Endothelial cell of umbilical vein (primary cell): ENCODE measurements around the gene CHST8. TPM values are rescaled to one million over a fixed set of nuclear protein-coding genes. Genes with fewer than 3 reads are reported as not detected.

Source experiments
- BruUV-seq: library from RNA; stranded (reverse); fragments of 400-500 nt; replicated peaks from 2 replicates; lab custom pipeline; 2021; lab: Mats Ljungman, UMichigan
- CTCF ChIA-PET: fragments of 300-600, 350-600 bp; sonication (Branson Sonifier 250); formaldehyde crosslinking; loops from one replicate; lab custom pipeline; 2021; ENCODE audit warnings: antibody characterized with exemption, inconsistent platforms; lab: Charles Lee
- POLR2A ChIA-PET: fragments of 300-600, 350-600 bp; sonication (Branson Sonifier 250); formaldehyde crosslinking; loops from one replicate; lab custom pipeline; 2021; ENCODE audit warnings: antibody characterized with exemption, inconsistent platforms; lab: Charles Lee
- DNase-seq: peaks from one replicate; pipeline ENCODE4 v3.0.0-alpha.2; 2011; ENCODE audit warnings: low read depth, low spot score
- FAIRE-seq: peaks from 2 replicates; lab custom pipeline; 2011; peaks lifted over from hg19 to GRCh38; lab: Jason Lieb, UNC
- H2AFZ ChIP-seq: 2 replicates; pipeline ENCODE4 v1.6.0; 2012; ENCODE audit warnings: low read depth, low read length, control low read depth, inconsistent platforms
- H3K27ac ChIP-seq: 2 replicates; pipeline ENCODE4 v1.5.1; 2011; ENCODE audit warnings: low read depth, mild to moderate bottlenecking, control low read depth, low read length, moderate library complexity; ENCODE audit not compliant: insufficient read depth
- H3K27me3 ChIP-seq, 2 experiments: 2 replicates each; pipeline versions ENCODE4 v1.6.0 to v1.6.1; 2011; ENCODE audit warnings: low read length in 2 of 2, mixed read lengths in 1 of 2; ENCODE audit not compliant: control insufficient read depth in 2 of 2, insufficient read depth in 2 of 2
- H3K36me3 ChIP-seq, 2 experiments: 2 replicates in 1 of 2; 3 replicates in 1 of 2; pipeline ENCODE4 v1.5.1; 2011; ENCODE audit warnings: low read length in 2 of 2, mild to moderate bottlenecking in 1 of 2, moderate library complexity in 1 of 2; ENCODE audit not compliant: control insufficient read depth in 2 of 2, insufficient read depth in 2 of 2; ENCODE audit errors: extremely low read depth in 1 of 2
- H3K4me1 ChIP-seq: 3 replicates; pipeline ENCODE4 v1.5.1; 2011; ENCODE audit warnings: mild to moderate bottlenecking, low read length; ENCODE audit not compliant: control insufficient read depth, insufficient read depth; ENCODE audit errors: extremely low read depth
- H3K4me2 ChIP-seq: 2 replicates; pipeline ENCODE4 v1.6.1; 2011; ENCODE audit warnings: low read length, control low read depth, mixed read lengths; ENCODE audit not compliant: insufficient read depth
- H3K4me3 ChIP-seq, 3 experiments: fragments of 200-600 bp in 1 of 3; sonication (generic), shearing (Covaris generic) in 1 of 3; replicated peaks in 1 of 3; 2 replicates each; pipeline ENCODE4 v1.5.1; 2011 to 2016; ENCODE audit warnings: control low read depth in 3 of 3, low read length in 3 of 3, mild to moderate bottlenecking in 2 of 3, inconsistent platforms in 1 of 3, low read depth in 1 of 3, moderate library complexity in 1 of 3; ENCODE audit not compliant: insufficient read depth in 1 of 3
- H3K79me2 ChIP-seq: 2 replicates; pipeline ENCODE4 v1.6.0; 2012; ENCODE audit warnings: low read length, inconsistent platforms; ENCODE audit not compliant: control insufficient read depth, insufficient read depth
- H3K9ac ChIP-seq: replicated peaks from 2 replicates; pipeline ENCODE3; 2011; ENCODE audit warnings: low read length, control low read depth; ENCODE audit not compliant: insufficient read depth; ENCODE audit errors: extremely low read depth
- H3K9me1 ChIP-seq: replicated peaks from 3 replicates; pipeline ENCODE4 v1.6.0; 2011; ENCODE audit warnings: mild to moderate bottlenecking, low read length; ENCODE audit not compliant: control insufficient read depth, insufficient read depth; ENCODE audit errors: extremely low read depth
- H3K9me3 ChIP-seq: replicated peaks from 2 replicates; pipeline ENCODE4 v1.5.1; 2012; ENCODE audit warnings: low read length, inconsistent platforms; ENCODE audit not compliant: control insufficient read depth, insufficient read depth
- H4K20me1 ChIP-seq: replicated peaks from 2 replicates; pipeline ENCODE3; 2011; ENCODE audit warnings: mild to moderate bottlenecking, low read length; ENCODE audit not compliant: control insufficient read depth, insufficient read depth; ENCODE audit errors: extremely low read depth
- CTCF ChIP-seq, 2 donors: IDR thresholded peaks; 1 replicate in 1 of 2; 2 replicates in 1 of 2; pipeline ENCODE4 v1.5.1; 2011; ENCODE audit warnings: low read length in 2 of 2, mild to moderate bottlenecking in 2 of 2, moderate library complexity in 2 of 2, control low read depth in 1 of 2, inconsistent platforms in 1 of 2, low read depth in 1 of 2; ENCODE audit not compliant: insufficient read depth in 1 of 2; ENCODE audit errors: extremely low read depth in 1 of 2
- EZH2 ChIP-seq: IDR thresholded peaks from 2 replicates; pipeline ENCODE4 v1.6.1; 2012; ENCODE audit warnings: borderline replicate concordance, low read depth, mild to moderate bottlenecking, moderate library complexity, low read length, inconsistent platforms; ENCODE audit not compliant: severe bottlenecking
- FOS ChIP-seq: IDR thresholded peaks from 2 replicates; pipeline ENCODE4 v1.6.1; 2011; ENCODE audit warnings: mild to moderate bottlenecking, low read length, moderate library complexity, borderline replicate concordance; ENCODE audit not compliant: insufficient read depth
- GATA2 ChIP-seq: IDR thresholded peaks from 2 replicates; pipeline ENCODE4 v1.7.0; 2011; ENCODE audit warnings: low read depth, mild to moderate bottlenecking, moderate library complexity, mixed read lengths, low read length; ENCODE audit not compliant: insufficient read length, insufficient read depth
- JUN ChIP-seq: IDR thresholded peaks from 2 replicates; pipeline ENCODE4 v1.6.1; 2011; ENCODE audit warnings: borderline replicate concordance, low read depth; ENCODE audit not compliant: insufficient read length, insufficient read depth
- MAX ChIP-seq: IDR thresholded peaks from 2 replicates; pipeline ENCODE4 v1.6.1; 2011; ENCODE audit not compliant: insufficient read depth, insufficient read length
- MYC ChIP-seq: IDR thresholded peaks from one replicate; pipeline ENCODE4 v1.6.1; 2011; ENCODE audit warnings: mild to moderate bottlenecking, low read depth, low read length
- POLR2A ChIP-seq: IDR thresholded peaks from 2 replicates; pipeline ENCODE4 v1.6.1; 2012; ENCODE audit warnings: low read depth, mild to moderate bottlenecking, control low read depth, low read length
- POLR2AphosphoS5 ChIP-seq: IDR thresholded peaks from 2 replicates; pipeline ENCODE4 v1.6.1; 2012; ENCODE audit warnings: low read depth, mild to moderate bottlenecking, control low read depth, low read length, moderate library complexity; ENCODE audit not compliant: insufficient read depth
- dilution Hi-C: fragments of 300-500 bp; cut with MboI; formaldehyde crosslinking; loops from one replicate; pipeline ENCODE4 v1.15.0; 2019; ENCODE audit warnings: low sequenced_read_pairs; ENCODE audit not compliant: extremely low pct_ligation_motif_present
- intact Hi-C: fragments of 100-400 bp; cut with micrococcal nuclease; formaldehyde crosslinking; loops from one replicate; pipeline ENCODE4 v1.10.0; 2022
- polyA plus RNA-seq, 4 experiments: library from polyadenylated mRNA; depleted of rRNA in 3 of 4; stranded (reverse) in 3 of 4; unstranded in 1 of 4; fragments of >200 nt; gene quantifications; 2 replicates each; pipeline versions ENCODE4 v1.2.1 to v1.2.3, GENCODE V29; 2011 to 2012; ENCODE audit warnings: missing spikeins in 1 of 4
- total RNA-seq: library from RNA; stranded (reverse); gene quantifications from 2 replicates; pipeline ENCODE4 v1.2.3, GENCODE V29; 2021

The CHST8 gene
- total and polyA plus RNA-seq, 2 donors (not counting 3 experiments of a cell fraction or from before 2014, with no cell fraction given) = not detected

- H3K79me2 ChIP-seq = no peaks in the 10 kb centered on the region
- no peaks in the 10 kb centered on the region for H3K9me3 ChIP-seq
- no peaks in the 10 kb centered on the region for H3K4me1 ChIP-seq
- no peak for DNase-seq
- FAIRE-seq = no peak
- no peaks in the 10 kb centered on the region for H4K20me1 ChIP-seq
- no peak overlapping the region for H3K4me3 ChIP-seq
- no peaks in the 10 kb centered on the region for H3K9me1 ChIP-seq
- TF ChIP-seq CTCF (IDR thresholded peaks at IDR 0.05; ENCODE audit: extremely low read depth in 1 of 2, insufficient read depth in 1 of 2, low read depth in 1 of 2, low read length in 2 of 2) = no peak
- no peak for TF ChIP-seq MAX
- TF ChIP-seq POLR2AphosphoS5 = no peak
- TF ChIP-seq GATA2 = no peak
- no peak for TF ChIP-seq MYC
- no peak for TF ChIP-seq JUN
- TF ChIP-seq EZH2 = no peak
- TF ChIP-seq POLR2A = no peak
- TF ChIP-seq FOS = no peak
- no peak overlapping the region for H2AFZ ChIP-seq
- no peak overlapping the region for H3K4me2 ChIP-seq
- H3K27ac ChIP-seq = no peak overlapping the region
- no TSS peak for BruUV-seq
- ChIA-PET CTCF (no interaction called here), POLR2A (no interaction called here)
- H3K36me3 ChIP-seq = no peaks in the 10 kb centered on the region
- no peaks in the 10 kb centered on the region for H3K27me3 ChIP-seq
- intact Hi-C loops = no loop called here
- no peak overlapping the region for H3K9ac ChIP-seq
- dilution Hi-C loops = no loop called here
Observed at GRCh38 chr19:33612928-33613619, 8.7 kb upstream of the CHST8 start.
